Ascending aorta (tissue), 2 donors: Measurements from ENCODE around the gene KIF18B. TPM values are rescaled to one million over a fixed set of nuclear protein-coding genes. Genes with fewer than 3 reads are reported as not detected.
A peak's percentile ranks its signal among the peaks of the same experiment; 100 is the strongest.

Experiments
- DNase-seq, 2 donors: peaks; one replicate each; pipeline ENCODE4 v3.0.0-alpha.2; 2019; ENCODE audit warnings: low spot score in 2 of 2
- H3K27ac ChIP-seq, 2 donors: fragments of 200-600 bp; sonication (generic); one replicate each; pipeline ENCODE4 v1.5.1; 2016 to 2017; ENCODE audit warnings: mild to moderate bottlenecking in 1 of 2
- H3K27me3 ChIP-seq: fragments of 200-600 bp; sonication (generic); one replicate; pipeline ENCODE4 v1.5.1; 2017
- H3K36me3 ChIP-seq, 2 donors: fragments of 200-600 bp; sonication (generic); one replicate each; pipeline ENCODE4 v1.5.1; 2016
- H3K4me1 ChIP-seq, 2 donors: fragments of 200-600 bp; sonication (generic); one replicate each; pipeline ENCODE4 v1.5.1; 2016 to 2017; ENCODE audit warnings: mild to moderate bottlenecking in 1 of 2
- H3K4me3 ChIP-seq, 2 donors: fragments of 200-600 bp; sonication (generic); one replicate each; pipeline ENCODE4 v1.5.1; 2016 to 2017; ENCODE audit warnings: mild to moderate bottlenecking in 1 of 2
- H3K9me3 ChIP-seq, 2 donors: fragments of 200-600 bp; sonication (generic); one replicate each; pipeline ENCODE4 v1.5.1; 2016
- intact Hi-C: fragments of 100-400 bp; cut with DNase I; formaldehyde crosslinking; loops from one replicate; pipeline ENCODE4 v1.15.1; 2023
- total RNA-seq: library from RNA; depleted of rRNA; stranded (reverse); fragments of >200 nt; gene quantifications from one replicate; pipeline ENCODE4 v1.1.0, GENCODE V29; 2016
- TF ChIP-seq, protein P1 (sequence below), 3 experiments: fragments of 200-600 bp in 2 of 3; fragments of 450-650 bp in 1 of 3; sonication (generic) in 2 of 3; IDR thresholded peaks; one replicate each; pipeline ENCODE4 v1.5.1; 2016 to 2019; ENCODE audit warnings: antibody characterized with exemption in 3 of 3, mild to moderate bottlenecking in 1 of 3, moderate library complexity in 1 of 3

The KIF18B gene
- total RNA-seq = not detected

DNA sequence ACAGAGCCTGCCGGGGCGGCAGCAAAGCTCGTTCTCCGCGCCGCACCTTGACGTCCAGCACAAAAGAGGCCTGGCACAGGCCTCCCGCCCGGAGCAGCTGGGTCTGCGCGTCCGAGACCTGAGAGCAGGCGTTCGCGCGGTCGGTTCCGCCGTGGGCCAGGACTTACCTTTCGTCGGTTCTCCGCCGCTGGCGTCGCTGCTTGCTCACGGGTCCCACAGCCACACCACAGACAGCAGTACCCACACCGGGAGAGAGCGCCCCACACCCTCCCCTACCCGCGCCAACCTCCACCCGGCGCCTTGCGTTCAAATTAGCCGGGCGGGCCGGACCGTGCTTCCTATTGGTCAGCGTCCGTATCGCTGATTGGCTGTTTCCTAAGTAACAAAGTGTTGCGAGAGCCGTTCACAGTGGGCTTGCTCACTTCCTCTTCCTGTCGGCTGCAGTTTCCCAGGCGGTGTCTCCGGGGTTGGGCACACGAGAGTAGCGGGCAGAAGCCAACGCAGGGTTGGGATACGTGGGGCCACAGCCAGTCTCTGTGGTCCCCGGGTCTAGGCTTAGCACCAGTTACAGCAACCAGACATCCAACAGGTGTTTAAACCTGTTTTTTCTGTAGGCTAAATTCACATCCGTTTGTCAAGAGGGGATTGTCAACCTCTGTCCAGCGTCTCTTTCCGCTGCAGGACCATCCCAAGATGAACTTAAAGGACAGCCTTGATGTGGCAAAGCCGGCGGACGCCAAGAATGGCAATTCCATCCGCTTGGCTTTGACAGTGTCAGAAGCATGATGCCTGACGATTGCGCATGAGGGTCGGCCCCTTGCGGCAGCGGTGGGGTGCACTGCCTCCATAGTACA is at the start of gene KIF18B:
TSS of gene KIF18B (minus strand) at position 313 of the 854 bp plus-strand sequence. CDS start 11,429 bp downstream, outside the sequence.
- H3K4me1 ChIP-seq = peaks cover 6 to 8% of the 10 kb centered on the region in 2 donors
- DNase-seq = peak; percentile 59 to 94
- intact Hi-C loops = loop anchor here (1.0 kb wide), 2 partner anchors 21 to 75 kb away; partner anchors contain the start of gene C1QL1
- H3K9me3 ChIP-seq = no peaks in the 10 kb centered on the region
- TF ChIP-seq, protein P1, sequence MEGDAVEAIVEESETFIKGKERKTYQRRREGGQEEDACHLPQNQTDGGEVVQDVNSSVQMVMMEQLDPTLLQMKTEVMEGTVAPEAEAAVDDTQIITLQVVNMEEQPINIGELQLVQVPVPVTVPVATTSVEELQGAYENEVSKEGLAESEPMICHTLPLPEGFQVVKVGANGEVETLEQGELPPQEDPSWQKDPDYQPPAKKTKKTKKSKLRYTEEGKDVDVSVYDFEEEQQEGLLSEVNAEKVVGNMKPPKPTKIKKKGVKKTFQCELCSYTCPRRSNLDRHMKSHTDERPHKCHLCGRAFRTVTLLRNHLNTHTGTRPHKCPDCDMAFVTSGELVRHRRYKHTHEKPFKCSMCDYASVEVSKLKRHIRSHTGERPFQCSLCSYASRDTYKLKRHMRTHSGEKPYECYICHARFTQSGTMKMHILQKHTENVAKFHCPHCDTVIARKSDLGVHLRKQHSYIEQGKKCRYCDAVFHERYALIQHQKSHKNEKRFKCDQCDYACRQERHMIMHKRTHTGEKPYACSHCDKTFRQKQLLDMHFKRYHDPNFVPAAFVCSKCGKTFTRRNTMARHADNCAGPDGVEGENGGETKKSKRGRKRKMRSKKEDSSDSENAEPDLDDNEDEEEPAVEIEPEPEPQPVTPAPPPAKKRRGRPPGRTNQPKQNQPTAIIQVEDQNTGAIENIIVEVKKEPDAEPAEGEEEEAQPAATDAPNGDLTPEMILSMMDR (IDR thresholded peaks at IDR 0.05) = no peak
- H3K27ac ChIP-seq = no peak within 1 kb of the TSS
- H3K36me3 ChIP-seq = no peaks in the 10 kb centered on the region
- no peaks in the 10 kb centered on the region for H3K27me3 ChIP-seq
- peak within 1 kb of the TSS; percentile 66 to 74 for H3K4me3 ChIP-seq

DNA sequence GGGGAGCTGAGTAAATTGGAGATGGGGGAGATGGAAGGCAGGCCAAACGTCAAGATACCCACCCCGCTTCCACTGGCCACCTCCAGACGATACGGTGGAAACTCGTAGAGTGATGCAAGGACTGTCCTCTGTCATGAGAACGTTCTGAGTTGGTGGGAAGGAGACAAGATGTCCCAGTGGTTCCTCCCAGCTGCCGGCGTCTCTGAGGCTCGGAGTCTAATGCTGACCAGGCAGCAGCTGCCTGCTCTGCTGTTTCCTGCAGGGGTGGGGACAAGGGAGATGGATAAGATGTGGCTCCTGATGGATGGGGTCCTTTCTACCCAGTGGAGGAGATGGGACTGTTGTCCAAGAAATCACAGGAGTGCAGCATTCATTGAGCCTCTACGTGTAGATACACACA is 48.7 kb upstream of the KIF18B start:
- Histone ChIP-seq H3K4me1 (no peaks in the 10 kb centered on the region), H3K9me3 (no peaks in the 10 kb centered on the region), H3K27me3 (no peaks in the 10 kb centered on the region), H3K4me3 (no peak overlapping the region), H3K27ac (no peak overlapping the region), H3K36me3 (no peaks in the 10 kb centered on the region)
- TF ChIP-seq, protein P1 (IDR thresholded peaks at IDR 0.05) = no peak
- no peak for DNase-seq
- intact Hi-C loops = no loop called here

DNA sequence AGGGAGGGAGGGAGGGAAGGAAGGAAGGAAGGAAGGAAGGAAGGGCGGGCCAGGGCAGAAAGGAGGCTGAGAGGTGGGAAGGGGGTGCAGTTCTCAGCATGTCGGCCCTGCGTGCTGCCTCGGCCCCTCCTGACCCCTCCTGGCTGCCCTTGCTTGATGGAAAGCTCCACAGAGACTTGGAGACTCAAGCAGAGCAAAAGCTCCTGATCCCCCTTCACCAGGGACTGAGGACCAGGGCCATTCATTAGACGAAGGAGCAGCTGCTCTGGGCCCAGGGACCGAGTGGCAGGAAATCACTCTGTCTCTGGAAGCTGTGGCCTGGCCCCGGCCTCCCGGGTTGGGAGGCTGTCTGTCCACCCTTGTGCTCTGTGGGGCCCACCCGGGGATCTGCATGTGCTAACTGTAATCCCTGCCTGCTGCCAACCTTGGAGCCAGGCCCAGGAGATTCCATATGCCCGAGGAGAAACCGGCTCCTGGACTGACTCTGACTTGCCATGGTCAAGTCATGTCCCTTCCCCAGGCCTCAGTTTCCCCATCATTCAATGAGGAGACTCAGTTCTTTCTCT is 47.9 kb upstream of the KIF18B start:
- DNase-seq = no peak
- TF ChIP-seq, protein P1 (IDR thresholded peaks at IDR 0.05) = no peak
- no peak overlapping the region for H3K27ac ChIP-seq
- no peaks in the 10 kb centered on the region for H3K27me3 ChIP-seq
- no peaks in the 10 kb centered on the region for H3K9me3 ChIP-seq
- intact Hi-C loops = no loop called here
- no peak overlapping the region for H3K4me3 ChIP-seq
- no peaks in the 10 kb centered on the region for H3K4me1 ChIP-seq
- no peaks in the 10 kb centered on the region for H3K36me3 ChIP-seq

DNA sequence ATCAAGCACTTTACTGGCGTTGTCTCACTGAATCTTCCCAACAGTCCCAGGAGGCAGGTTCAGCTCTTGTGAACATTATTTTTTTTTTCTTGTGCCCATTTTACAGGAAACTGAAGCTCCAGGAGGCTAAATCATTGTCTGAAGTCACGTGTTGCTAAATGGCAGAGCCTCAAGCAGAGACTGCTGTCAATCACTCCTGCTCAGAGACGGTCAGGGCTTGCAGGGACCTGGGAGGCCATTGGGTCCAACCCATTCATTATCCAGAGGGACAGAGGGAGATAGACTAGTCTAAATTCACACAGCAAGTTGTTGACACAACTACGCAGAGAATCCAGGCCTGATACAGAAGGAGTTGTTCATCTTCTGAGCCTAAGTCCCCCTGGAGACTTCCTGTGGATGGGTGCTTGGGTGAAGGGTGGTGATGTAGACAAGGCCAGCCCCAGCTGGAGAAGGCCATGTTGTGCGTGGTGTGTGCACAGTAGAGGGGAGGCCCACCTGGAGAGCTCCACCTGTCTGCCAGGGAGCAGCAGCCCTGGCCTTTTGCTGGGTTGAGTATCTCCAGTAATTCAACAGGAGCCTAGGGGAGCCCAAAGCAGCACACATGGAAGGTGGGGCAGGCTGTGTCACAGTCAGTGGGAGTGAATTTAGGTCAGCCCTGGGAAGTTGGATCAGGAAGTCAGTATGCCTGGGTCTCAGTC is 44.8 kb upstream of the KIF18B start:
- DNase-seq = no peak
- Histone ChIP-seq H3K27me3 (no peaks in the 10 kb centered on the region), H3K36me3 (no peaks in the 10 kb centered on the region), H3K4me3 (no peak overlapping the region), H3K27ac (no peak overlapping the region), H3K9me3 (no peaks in the 10 kb centered on the region), H3K4me1 (no peaks in the 10 kb centered on the region)
- intact Hi-C loops = no loop called here
- TF ChIP-seq, protein P1 (IDR thresholded peaks at IDR 0.05) = no peak

DNA sequence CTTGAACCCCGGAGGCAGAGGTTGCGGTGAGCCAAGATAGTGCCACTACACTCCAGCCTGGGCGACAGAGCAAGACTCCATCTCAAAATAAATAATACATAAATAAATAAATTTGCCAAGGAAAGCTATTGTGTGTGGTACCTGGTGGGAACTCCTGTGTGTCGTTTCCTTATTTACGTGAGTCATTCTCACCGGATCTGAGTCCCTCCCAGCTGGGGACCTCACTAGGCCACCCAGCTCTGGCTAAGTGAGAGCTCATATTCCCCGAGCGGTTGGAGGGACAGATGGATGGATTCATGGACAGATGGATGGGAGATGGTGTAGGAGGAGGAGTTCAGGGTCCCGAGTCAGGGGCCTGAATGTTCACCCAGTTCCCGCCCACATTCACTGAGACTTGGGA is 43.4 kb upstream of the KIF18B start:
- Histone ChIP-seq H3K27me3 (no peaks in the 10 kb centered on the region), H3K36me3 (no peaks in the 10 kb centered on the region), H3K27ac (no peak overlapping the region), H3K9me3 (no peaks in the 10 kb centered on the region), H3K4me3 (no peak overlapping the region), H3K4me1 (no peaks in the 10 kb centered on the region)
- intact Hi-C loops = no loop called here
- TF ChIP-seq, protein P1 (IDR thresholded peaks at IDR 0.05) = no peak
- no peak for DNase-seq
